Endodermal cell (in vitro differentiated cells): Measurements from ENCODE around the gene PASK. TPM values are rescaled to one million over a fixed set of nuclear protein-coding genes. Genes with fewer than 3 reads are reported as not detected.

Source experiments
- DNase-seq: peaks from one replicate; pipeline ENCODE4 v3.0.0-alpha.2; 2017
- H3K27ac ChIP-seq: 2 replicates; pipeline ENCODE4 v1.5.1; 2013; ENCODE audit warnings: mild to moderate bottlenecking, low read depth, low read length, moderate library complexity
- H3K27me3 ChIP-seq: 2 replicates; pipeline ENCODE4 v1.6.1; 2013; ENCODE audit warnings: mild to moderate bottlenecking, low read length, moderate library complexity; ENCODE audit not compliant: insufficient read depth, control insufficient read depth, poor library complexity, severe bottlenecking
- H3K36me3 ChIP-seq: 2 replicates; pipeline ENCODE4 v1.7.0; 2013; ENCODE audit warnings: mild to moderate bottlenecking, low read length, moderate library complexity; ENCODE audit not compliant: control insufficient read depth, insufficient read depth
- H3K4me1 ChIP-seq: one replicate; pipeline ENCODE4 v1.7.0; 2013; ENCODE audit warnings: low read length; ENCODE audit not compliant: control insufficient read depth, insufficient read depth
- H3K4me3 ChIP-seq: 2 replicates; pipeline ENCODE4 v1.5.1; 2013; ENCODE audit warnings: mild to moderate bottlenecking, low read length, moderate library complexity
- H3K9ac ChIP-seq: 2 replicates; pipeline ENCODE4 v1.6.1; 2013; ENCODE audit warnings: mild to moderate bottlenecking, low read length, moderate library complexity; ENCODE audit not compliant: poor library complexity, severe bottlenecking; ENCODE audit errors: extremely low read depth
- H3K9me3 ChIP-seq: 2 replicates; pipeline ENCODE4 v1.6.1; 2013; ENCODE audit warnings: mild to moderate bottlenecking, low read length, moderate library complexity; ENCODE audit not compliant: control insufficient read depth
- H3K27ac Mint-ChIP-seq: 2 replicates; pipeline ENCODE4 v1.8.0; 2020; ENCODE audit warnings: mixed read lengths
- H3K27me3 Mint-ChIP-seq: 2 replicates; pipeline ENCODE4 v1.8.0; 2021; ENCODE audit warnings: mild to moderate bottlenecking, mixed read lengths; ENCODE audit not compliant: insufficient read depth
- H3K36me3 Mint-ChIP-seq: 2 replicates; pipeline ENCODE4 v1.8.0; 2020; ENCODE audit warnings: low read depth, mixed read lengths
- H3K4me1 Mint-ChIP-seq: 2 replicates; pipeline ENCODE4 v1.8.0; 2020; ENCODE audit warnings: mixed read lengths
- H3K4me3 Mint-ChIP-seq: 2 replicates; pipeline ENCODE4 v1.8.0; 2020; ENCODE audit warnings: mild to moderate bottlenecking, moderate library complexity, mixed read lengths
- H3K9me3 Mint-ChIP-seq: 2 replicates; pipeline ENCODE4 v1.8.0; 2020; ENCODE audit warnings: mild to moderate bottlenecking, mixed read lengths
- WGBS, 2 experiments: methylation state at CpG; one replicate each; pipeline versions ENCODE4 v1.1.5 to v1.1.7; 2013; ENCODE audit warnings: missing lambda C conversion rate in 2 of 2, mixed read lengths in 1 of 2; ENCODE audit not compliant: insufficient coverage in 1 of 2, insufficient read length in 1 of 2; 5-methylcytosine and 5-hydroxymethylcytosine counted together
- total RNA-seq, 2 donors: library from RNA; stranded (reverse); fragmentation: NEBNext Ultra II Directional in 1 of 2; extraction: Animal tissue kit (Norgen Biotek cat#: 25700) in 1 of 2; gene quantifications; 2 replicates in 1 of 2; 3 replicates in 1 of 2; pipeline ENCODE4 v1.2.1, GENCODE V29; 2021
- TF ChIP-seq, protein P1 (sequence below): fragments of 200-600 bp; sonication (generic); conservative IDR thresholded peaks from 2 replicates; pipeline ENCODE4 v1.5.0; 2021; ENCODE audit warnings: antibody characterized with exemption, mild to moderate bottlenecking

Gene PASK
- total RNA-seq, 2 donors from 2014 or later, result 76.5 to 94.5 TPM

DNA sequence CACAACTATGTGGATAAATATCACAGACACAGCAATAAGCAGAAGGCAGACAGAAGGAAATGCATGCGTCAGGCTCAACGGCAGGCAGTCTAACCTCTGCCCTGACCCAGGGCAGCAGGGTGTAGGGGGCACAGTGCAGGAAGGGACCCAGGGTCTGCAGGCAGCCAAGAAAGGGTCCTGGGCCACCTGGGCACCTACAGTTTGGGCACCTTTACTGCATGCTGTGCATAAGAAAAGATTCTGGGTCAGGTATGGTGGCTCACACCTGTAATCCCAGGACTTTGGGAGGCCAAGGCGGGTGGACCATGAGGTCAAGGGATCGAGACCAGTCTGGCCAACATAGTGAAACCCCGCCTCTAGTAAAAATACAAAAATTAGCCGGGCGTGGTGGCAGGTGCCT is 17.7 kb downstream of the PASK start:
- Mint-ChIP-seq H3K36me3 (peaks cover 57% of the 10 kb centered on the region), H3K4me1 (no peaks in the 10 kb centered on the region), H3K27me3 (no peaks in the 10 kb centered on the region), H3K9me3 (no peaks in the 10 kb centered on the region), H3K4me3 (no peak overlapping the region), H3K27ac (no peak overlapping the region)
- no peak overlapping the region for H3K27ac ChIP-seq
- H3K27me3 ChIP-seq, result no peaks in the 10 kb centered on the region
- no peaks in the 10 kb centered on the region for H3K9me3 ChIP-seq
- no peak overlapping the region for H3K9ac ChIP-seq
- H3K4me3 ChIP-seq, result no peak overlapping the region
- no peaks in the 10 kb centered on the region for H3K4me1 ChIP-seq
- TF ChIP-seq, protein P1, sequence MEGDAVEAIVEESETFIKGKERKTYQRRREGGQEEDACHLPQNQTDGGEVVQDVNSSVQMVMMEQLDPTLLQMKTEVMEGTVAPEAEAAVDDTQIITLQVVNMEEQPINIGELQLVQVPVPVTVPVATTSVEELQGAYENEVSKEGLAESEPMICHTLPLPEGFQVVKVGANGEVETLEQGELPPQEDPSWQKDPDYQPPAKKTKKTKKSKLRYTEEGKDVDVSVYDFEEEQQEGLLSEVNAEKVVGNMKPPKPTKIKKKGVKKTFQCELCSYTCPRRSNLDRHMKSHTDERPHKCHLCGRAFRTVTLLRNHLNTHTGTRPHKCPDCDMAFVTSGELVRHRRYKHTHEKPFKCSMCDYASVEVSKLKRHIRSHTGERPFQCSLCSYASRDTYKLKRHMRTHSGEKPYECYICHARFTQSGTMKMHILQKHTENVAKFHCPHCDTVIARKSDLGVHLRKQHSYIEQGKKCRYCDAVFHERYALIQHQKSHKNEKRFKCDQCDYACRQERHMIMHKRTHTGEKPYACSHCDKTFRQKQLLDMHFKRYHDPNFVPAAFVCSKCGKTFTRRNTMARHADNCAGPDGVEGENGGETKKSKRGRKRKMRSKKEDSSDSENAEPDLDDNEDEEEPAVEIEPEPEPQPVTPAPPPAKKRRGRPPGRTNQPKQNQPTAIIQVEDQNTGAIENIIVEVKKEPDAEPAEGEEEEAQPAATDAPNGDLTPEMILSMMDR, result no peak
- H3K36me3 ChIP-seq, result peaks cover 21% of the 10 kb centered on the region
- WGBS, 2 experiments, result 94% methylated on average over 7 of the region's 7 CpGs
- DNase-seq, result no peak

- 95 to 97% methylated on average over 15 to 16 of the region's 16 CpGs for WGBS, 2 experiments
- H3K27ac ChIP-seq, result no peak overlapping the region
- H3K36me3 ChIP-seq, result peaks cover 16% of the 10 kb centered on the region
- TF ChIP-seq, protein P1, result no peak
- no peak overlapping the region for H3K4me3 ChIP-seq
- Mint-ChIP-seq H3K4me3 (no peak overlapping the region), H3K36me3 (peaks cover 57% of the 10 kb centered on the region), H3K9me3 (no peaks in the 10 kb centered on the region), H3K4me1 (no peaks in the 10 kb centered on the region), H3K27me3 (no peaks in the 10 kb centered on the region), H3K27ac (no peak overlapping the region)
- no peaks in the 10 kb centered on the region for H3K9me3 ChIP-seq
- no peak overlapping the region for H3K9ac ChIP-seq
- no peaks in the 10 kb centered on the region for H3K27me3 ChIP-seq
- no peak for DNase-seq
- no peaks in the 10 kb centered on the region for H3K4me1 ChIP-seq
These were observed 19.0 kb downstream of the PASK start for GRCh38 chr2:241130316-241130715.

DNA sequence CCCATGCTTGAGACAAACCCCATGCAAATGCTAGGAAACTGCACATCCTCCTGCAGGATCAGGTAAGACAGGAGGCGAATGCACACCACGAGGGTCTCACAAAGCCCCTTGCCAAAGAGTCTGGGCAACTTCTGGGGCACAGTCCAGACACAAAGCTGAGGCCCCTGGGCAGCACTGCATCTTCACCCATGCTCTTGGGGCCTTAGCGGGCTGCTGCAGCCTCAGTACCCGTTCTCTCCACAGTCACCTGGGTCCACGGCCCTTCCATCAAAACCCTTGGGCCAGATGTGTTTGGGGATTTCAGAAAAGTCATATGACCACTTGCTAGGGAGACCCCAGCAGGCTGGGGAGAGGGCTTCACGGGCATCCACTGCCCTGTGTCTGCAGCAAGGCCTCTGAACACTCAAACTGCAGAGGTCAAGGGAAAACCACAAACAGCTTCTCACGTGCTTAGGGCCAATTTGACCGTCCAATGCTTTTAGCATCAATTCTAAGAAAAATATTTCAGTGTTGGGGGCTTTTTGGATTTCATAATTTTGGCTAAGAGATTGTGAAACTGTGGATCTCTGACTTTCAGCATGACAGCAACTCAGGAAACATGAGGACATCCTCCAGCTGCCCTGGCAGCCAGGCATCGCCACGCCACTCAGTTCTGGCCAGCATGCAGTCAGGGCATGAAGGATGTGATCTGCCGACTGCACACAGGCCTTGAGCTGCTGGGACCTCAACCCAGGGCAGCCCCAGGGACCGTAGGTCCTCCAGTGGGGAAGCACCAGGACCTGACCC is 20.0 kb downstream of the PASK start:
- TF ChIP-seq, protein P1, result no peak
- H3K9me3 Mint-ChIP-seq, result no peaks in the 10 kb centered on the region
- H3K4me3 Mint-ChIP-seq, result no peak overlapping the region
- DNase-seq, result no peak
- Histone ChIP-seq H3K4me1 (no peaks in the 10 kb centered on the region), H3K27ac (no peak overlapping the region), H3K27me3 (no peaks in the 10 kb centered on the region), H3K9ac (no peak overlapping the region), H3K36me3 (peaks cover 16% of the 10 kb centered on the region), H3K9me3 (no peaks in the 10 kb centered on the region), H3K4me3 (no peak overlapping the region)
- WGBS, 2 experiments, result 89 to 92% methylated on average over 8 to 12 of the region's 12 CpGs
- H3K4me1 Mint-ChIP-seq, result no peaks in the 10 kb centered on the region
- no peaks in the 10 kb centered on the region for H3K27me3 Mint-ChIP-seq
- peaks cover 57% of the 10 kb centered on the region for H3K36me3 Mint-ChIP-seq
- H3K27ac Mint-ChIP-seq, result no peak overlapping the region
